CD4-positive, alpha-beta T cell treated with Interleukin-4 for 4 hours (primary cell): ENCODE results near the gene NINJ1.

Experiments used
- DNase-seq: peaks from one replicate; pipeline ENCODE4 v3.0.0-alpha.2; 2020

Gene NINJ1

GRCh38 chr9:93134015-93134739, at the start of gene NINJ1:
TSS of gene NINJ1 (minus strand) at chr9:93134251. CDS start at chr9:93134217, 34 bp downstream.
- DNase-seq, result peak; percentile 88

- DNase-seq, result no peak
These were observed 49.1 kb upstream of the NINJ1 start for GRCh38 chr9:93183131-93183662.

GRCh38 chr9:93182572-93182971, 48.5 kb upstream of the NINJ1 start:
- DNase-seq, result no peak

GRCh38 chr9:93181672-93182435, 47.8 kb upstream of the NINJ1 start:
- DNase-seq, result no peak

- no peak for DNase-seq
These were observed 46.9 kb upstream of the NINJ1 start for GRCh38 chr9:93180938-93181337.

GRCh38 chr9:93178851-93179786, 45.1 kb upstream of the NINJ1 start:
- no peak for DNase-seq

- no peak for DNase-seq
These were observed 43.6 kb upstream of the NINJ1 start for GRCh38 chr9:93177676-93178075.

- DNase-seq, result no peak
These were observed 40.9 kb upstream of the NINJ1 start for GRCh38 chr9:93174976-93175375.

GRCh38 chr9:93173365-93174051, 39.5 kb upstream of the NINJ1 start:
- no peak for DNase-seq

GRCh38 chr9:93172666-93173364, 38.8 kb upstream of the NINJ1 start:
- no peak for DNase-seq

GRCh38 chr9:93171261-93171990, 37.4 kb upstream of the NINJ1 start:
- no peak for DNase-seq

GRCh38 chr9:93170571-93170970, 36.5 kb upstream of the NINJ1 start:
- DNase-seq, result no peak

GRCh38 chr9:93169444-93169843, 35.4 kb upstream of the NINJ1 start:
- no peak for DNase-seq

- no peak for DNase-seq
These were observed 34.5 kb upstream of the NINJ1 start for GRCh38 chr9:93168581-93168980.

- DNase-seq, result no peak
These were observed 33.8 kb upstream of the NINJ1 start for GRCh38 chr9:93167838-93168237.

GRCh38 chr9:93167185-93167584, 33.1 kb upstream of the NINJ1 start:
- no peak for DNase-seq

GRCh38 chr9:93166699-93167098, 32.6 kb upstream of the NINJ1 start:
- no peak for DNase-seq

- no peak for DNase-seq
These were observed 30.0 kb upstream of the NINJ1 start for GRCh38 chr9:93164085-93164484.

GRCh38 chr9:93161786-93162562, 27.9 kb upstream of the NINJ1 start:
- no peak for DNase-seq
